GM19452 (cell line): ENCODE measurements around the gene RABEP1.
"Not testable (repeated sequence)": the region's sequence is repeated elsewhere in the genome, so short reads cannot be mapped to it uniquely, and the experiment has no call there.

ENCODE experiments used
- ATAC-seq: cut with Tn5 transposase; IDR thresholded peaks from one replicate; pipeline ENCODE4 v1.9.1; 2021; ENCODE audit not compliant: unreplicated experiment

Gene RABEP1

GRCh38 chr17:5281814-5282641 lies at the start of gene RABEP1:
Gene RABEP1 (plus strand): TSS chr17:5282284. CDS start chr17:5282487, 203 bp downstream.
- peak; percentile 82 for ATAC-seq

- ATAC-seq: not testable (repeated sequence)
Observed at GRCh38 chr17:5233492-5233891, 48.6 kb upstream of the RABEP1 start.

GRCh38 chr17:5234645-5235576 lies 47.2 kb upstream of the RABEP1 start, which contains the start of gene SCIMP:
Gene SCIMP (minus strand): TSS chr17:5234860. CDS start chr17:5234755, 105 bp downstream.
- peak; percentile 49 for ATAC-seq

GRCh38 chr17:5236938-5237540 lies 45.0 kb upstream of the RABEP1 start:
- no peak for ATAC-seq

GRCh38 chr17:5237541-5238016 lies 44.5 kb upstream of the RABEP1 start:
- no peak for ATAC-seq

- ATAC-seq: no peak
Observed at GRCh38 chr17:5238333-5238732, 43.8 kb upstream of the RABEP1 start.

GRCh38 chr17:5239769-5240168 lies 42.3 kb upstream of the RABEP1 start:
- ATAC-seq: not testable (repeated sequence)

- ATAC-seq: no peak
Observed at GRCh38 chr17:5241861-5242671, 40.0 kb upstream of the RABEP1 start.

- no peak for ATAC-seq
Observed at GRCh38 chr17:5247621-5248020, 34.5 kb upstream of the RABEP1 start.

GRCh38 chr17:5248821-5249479 lies 33.1 kb upstream of the RABEP1 start:
- no peak for ATAC-seq

GRCh38 chr17:5249615-5250014 lies 32.5 kb upstream of the RABEP1 start:
- no peak for ATAC-seq

- no peak for ATAC-seq
Observed at GRCh38 chr17:5254414-5254813, 27.7 kb upstream of the RABEP1 start.

GRCh38 chr17:5254903-5255521 lies 27.1 kb upstream of the RABEP1 start:
- ATAC-seq: no peak

- ATAC-seq: no peak
Observed at GRCh38 chr17:5257124-5257523, 25.0 kb upstream of the RABEP1 start.

- ATAC-seq: no peak
Observed at GRCh38 chr17:5260542-5260941, 21.5 kb upstream of the RABEP1 start.

- ATAC-seq: no peak
Observed at GRCh38 chr17:5262416-5262991, 19.6 kb upstream of the RABEP1 start.

- no peak for ATAC-seq
Observed at GRCh38 chr17:5263441-5263840, 18.6 kb upstream of the RABEP1 start.

GRCh38 chr17:5264893-5265292 lies 17.2 kb upstream of the RABEP1 start:
- ATAC-seq: no peak
